Rectal smooth muscle tissue (tissue), 1 donor: ENCODE results near the gene ADGRV1.
"Not testable (repeated sequence)": the region's sequence is repeated elsewhere in the genome, so short reads cannot be mapped to it uniquely, and the experiment has no call there.

Experiments used
- H3K27ac ChIP-seq: one replicate; pipeline ENCODE4 v1.7.0; 2013; ENCODE audit warnings: low read depth, low read length, inconsistent platforms
- H3K27me3 ChIP-seq: one replicate; pipeline ENCODE4 v1.7.0; 2013; ENCODE audit warnings: low read length; ENCODE audit not compliant: control insufficient read depth, insufficient read depth
- H3K36me3 ChIP-seq: one replicate; pipeline ENCODE4 v1.7.0; 2013; ENCODE audit warnings: low read length; ENCODE audit not compliant: control insufficient read depth, insufficient read depth
- H3K4me1 ChIP-seq: one replicate; pipeline ENCODE4 v1.7.0; 2013; ENCODE audit warnings: low read length; ENCODE audit not compliant: control insufficient read depth, insufficient read depth
- H3K4me3 ChIP-seq: one replicate; pipeline ENCODE4 v1.7.0; 2013; ENCODE audit warnings: low read length
- H3K9ac ChIP-seq: one replicate; pipeline ENCODE4 v1.7.0; 2013; ENCODE audit warnings: low read length

Gene ADGRV1

GRCh38 chr5:90824436-90824835 lies 265.8 kb downstream of the ADGRV1 start:
- Histone ChIP-seq H3K27ac (no peak overlapping the region), H3K27me3 (no peaks in the 10 kb centered on the region), H3K36me3 (no peaks in the 10 kb centered on the region), H3K9ac (no peak overlapping the region), H3K4me3 (no peak overlapping the region), H3K4me1 (no peaks in the 10 kb centered on the region)

GRCh38 chr5:90830058-90830457 lies 271.5 kb downstream of the ADGRV1 start:
- Histone ChIP-seq H3K27ac (no peak overlapping the region), H3K4me1 (no peaks in the 10 kb centered on the region), H3K36me3 (no peaks in the 10 kb centered on the region), H3K27me3 (no peaks in the 10 kb centered on the region), H3K4me3 (no peak overlapping the region), H3K9ac (no peak overlapping the region)

- Histone ChIP-seq H3K36me3 (no peaks in the 10 kb centered on the region), H3K4me3 (no peak overlapping the region), H3K4me1 (no peaks in the 10 kb centered on the region), H3K27ac (no peak overlapping the region), H3K9ac (no peak overlapping the region), H3K27me3 (no peaks in the 10 kb centered on the region)
Observed at GRCh38 chr5:90833753-90834152, 275.2 kb downstream of the ADGRV1 start.

- H3K4me3 ChIP-seq: no peak overlapping the region
- no peak overlapping the region for H3K27ac ChIP-seq
- H3K27me3 ChIP-seq: no peaks in the 10 kb centered on the region
- H3K4me1 ChIP-seq: no peaks in the 10 kb centered on the region
- no peak overlapping the region for H3K9ac ChIP-seq
- H3K36me3 ChIP-seq: no peaks in the 10 kb centered on the region
Observed at GRCh38 chr5:90834711-90835110, 276.1 kb downstream of the ADGRV1 start.

GRCh38 chr5:90843443-90843842 lies 284.8 kb downstream of the ADGRV1 start:
- no peak overlapping the region for H3K9ac ChIP-seq
- H3K27me3 ChIP-seq: no peaks in the 10 kb centered on the region
- no peak overlapping the region for H3K27ac ChIP-seq
- no peaks in the 10 kb centered on the region for H3K4me1 ChIP-seq
- no peak overlapping the region for H3K4me3 ChIP-seq
- H3K36me3 ChIP-seq: no peaks in the 10 kb centered on the region

GRCh38 chr5:90844931-90845330 lies 286.3 kb downstream of the ADGRV1 start:
- Histone ChIP-seq H3K36me3 (no peaks in the 10 kb centered on the region), H3K27ac (no peak overlapping the region), H3K4me1 (no peaks in the 10 kb centered on the region), H3K4me3 (no peak overlapping the region), H3K27me3 (no peaks in the 10 kb centered on the region), H3K9ac (no peak overlapping the region)

GRCh38 chr5:90845723-90846554 lies 287.3 kb downstream of the ADGRV1 start:
- Histone ChIP-seq H3K4me3 (no peak overlapping the region), H3K27me3 (no peaks in the 10 kb centered on the region), H3K27ac (no peak overlapping the region), H3K4me1 (no peaks in the 10 kb centered on the region), H3K36me3 (no peaks in the 10 kb centered on the region), H3K9ac (no peak overlapping the region)

- H3K4me1 ChIP-seq, H3K36me3 ChIP-seq, H3K4me3 ChIP-seq, H3K27me3 ChIP-seq, H3K9ac ChIP-seq, H3K27ac ChIP-seq: not testable (repeated sequence)
Observed at GRCh38 chr5:90847606-90848005, 289.0 kb downstream of the ADGRV1 start.

- Histone ChIP-seq H3K4me1 (no peaks in the 10 kb centered on the region), H3K4me3 (no peak overlapping the region), H3K9ac (no peak overlapping the region), H3K36me3 (no peaks in the 10 kb centered on the region), H3K27ac (no peak overlapping the region), H3K27me3 (no peaks in the 10 kb centered on the region)
Observed at GRCh38 chr5:90849939-90850338, 291.3 kb downstream of the ADGRV1 start.

- Histone ChIP-seq H3K27ac (no peak overlapping the region), H3K9ac (no peak overlapping the region), H3K4me3 (no peak overlapping the region), H3K27me3 (no peaks in the 10 kb centered on the region), H3K36me3 (no peaks in the 10 kb centered on the region), H3K4me1 (no peaks in the 10 kb centered on the region)
Observed at GRCh38 chr5:90852531-90852930, 293.9 kb downstream of the ADGRV1 start.

GRCh38 chr5:90853750-90854149 lies 295.2 kb downstream of the ADGRV1 start:
- no peaks in the 10 kb centered on the region for H3K36me3 ChIP-seq

GRCh38 chr5:90854169-90854568 lies 295.6 kb downstream of the ADGRV1 start:
- Histone ChIP-seq H3K4me1 (no peaks in the 10 kb centered on the region), H3K9ac (no peak overlapping the region), H3K27ac (no peak overlapping the region), H3K36me3 (no peaks in the 10 kb centered on the region), H3K4me3 (no peak overlapping the region), H3K27me3 (no peaks in the 10 kb centered on the region)

More at GRCh38 chr5:90853750-90854149, 295.2 kb downstream of the ADGRV1 start:
- Histone ChIP-seq H3K4me1 (no peaks in the 10 kb centered on the region), H3K27me3 (no peaks in the 10 kb centered on the region), H3K4me3 (no peak overlapping the region), H3K9ac (no peak overlapping the region), H3K27ac (no peak overlapping the region)

- Histone ChIP-seq H3K9ac (no peak overlapping the region), H3K36me3 (no peaks in the 10 kb centered on the region), H3K27me3 (no peaks in the 10 kb centered on the region), H3K27ac (no peak overlapping the region), H3K4me1 (no peaks in the 10 kb centered on the region), H3K4me3 (no peak overlapping the region)
Observed at GRCh38 chr5:90855296-90856010, 296.9 kb downstream of the ADGRV1 start.
